GM19023 (cell line): Measurements from ENCODE around the gene CDC42EP4.
"Not testable (repeated sequence)": the region's sequence is repeated elsewhere in the genome, so short reads cannot be mapped to it uniquely, and the experiment has no call there.

Experiments used
- ATAC-seq: cut with Tn5 transposase; IDR thresholded peaks from one replicate; pipeline ENCODE4 v1.9.1; 2021; ENCODE audit warnings: mild to moderate bottlenecking, moderate library complexity; ENCODE audit not compliant: unreplicated experiment

CDC42EP4 gene

GRCh38 chr17:73320601-73321264 lies 8.9 kb upstream of the CDC42EP4 start:
- no peak for ATAC-seq

GRCh38 chr17:73319766-73320165 lies 8.0 kb upstream of the CDC42EP4 start:
- no peak for ATAC-seq

- no peak for ATAC-seq
Measured at GRCh38 chr17:73318836-73319235, 7.0 kb upstream of the CDC42EP4 start.

GRCh38 chr17:73318427-73318813 lies 6.6 kb upstream of the CDC42EP4 start:
- ATAC-seq = no peak

- peak; percentile 19 for ATAC-seq
Measured at GRCh38 chr17:73317513-73318426, 6.0 kb upstream of the CDC42EP4 start.

- ATAC-seq = peak; percentile 73
Measured at GRCh38 chr17:73316919-73317505, 5.2 kb upstream of the CDC42EP4 start.

- ATAC-seq = no peak
Measured at GRCh38 chr17:73315471-73315870, 3.7 kb upstream of the CDC42EP4 start.

- ATAC-seq = no peak
Measured at GRCh38 chr17:73313526-73314127, 1.8 kb upstream of the CDC42EP4 start.

GRCh38 chr17:73312887-73313286 lies 1.1 kb upstream of the CDC42EP4 start:
- not testable (repeated sequence) for ATAC-seq

GRCh38 chr17:73311428-73311780 lies 397 bp downstream of the CDC42EP4 start:
- ATAC-seq = peak; percentile 26

- no peak for ATAC-seq
Measured at GRCh38 chr17:73309727-73310596, 1.8 kb downstream of the CDC42EP4 start.

- not testable (repeated sequence) for ATAC-seq
Measured at GRCh38 chr17:73308959-73309358, 2.8 kb downstream of the CDC42EP4 start.

GRCh38 chr17:73308017-73308823 lies 3.6 kb downstream of the CDC42EP4 start:
- no peak for ATAC-seq

- no peak for ATAC-seq
Measured at GRCh38 chr17:73307130-73307529, 4.7 kb downstream of the CDC42EP4 start.

GRCh38 chr17:73305845-73306836 lies 5.7 kb downstream of the CDC42EP4 start:
- ATAC-seq = no peak

- no peak for ATAC-seq
Measured at GRCh38 chr17:73304971-73305812, 6.6 kb downstream of the CDC42EP4 start.

GRCh38 chr17:73304438-73304837 lies 7.4 kb downstream of the CDC42EP4 start:
- no peak for ATAC-seq

GRCh38 chr17:73302189-73302588 lies 9.6 kb downstream of the CDC42EP4 start:
- no peak for ATAC-seq
